ENCODE results near the gene TBL1XR1. TPM values are rescaled to one million over a fixed set of nuclear protein-coding genes. Genes with fewer than 3 reads are reported as not detected.

TBL1XR1 gene
- total RNA-seq, 1 experiment from 2014 or later = 192 TPM

DNA sequence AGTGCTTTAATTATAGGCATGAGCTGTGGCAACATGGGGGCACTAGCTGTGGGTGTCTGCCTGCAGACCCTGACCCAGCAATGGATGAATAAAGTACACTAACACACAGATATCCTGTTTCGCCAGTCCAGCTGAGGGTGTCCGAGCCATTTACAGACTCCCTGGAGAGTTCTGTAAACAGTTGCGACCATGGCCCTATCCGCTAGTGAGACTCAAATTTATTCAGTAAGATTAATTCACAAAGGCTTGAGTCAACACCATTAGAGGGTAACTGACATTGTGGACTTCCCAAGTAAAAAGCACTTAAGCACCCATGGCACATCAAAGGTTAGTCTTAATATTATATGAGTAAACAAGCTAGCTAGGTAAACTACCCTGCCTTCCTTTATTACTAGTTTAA, 161.6 kb downstream of the TBL1XR1 start:
- intact Hi-C loops (cut with micrococcal nuclease; ENCODE audit: unreplicated experiment) (loop anchor here (10.0 kb wide), 1 partner anchor 521 kb away; no protein-coding TSS in a partner anchor), in situ Hi-C loops (cut with HindIII; ENCODE audit: low pct_unique_long_range_greater_than_20kb, low sequenced_read_pairs) (no loop called here)
- DNase-seq (ENCODE audit: low read depth, low spot score) (no peak), ATAC-seq (no peak)
- H3K9me3 ChIP-seq (ENCODE audit: control insufficient read depth, insufficient read depth, low read depth, low read length) = no peaks in the 10 kb centered on the region
- ChIA-PET POLR2A (interaction anchor here (0.6 kb wide), 1 partner anchor 104 kb away, joined by 4 read pairs; no protein-coding TSS in a partner anchor), CTCF (no interaction called here)
- H3K27ac ChIP-seq (ENCODE audit: low read length) = no peak overlapping the region
- TF ChIP-seq CTCF (IDR thresholded peaks at IDR 0.05) (no peak), TCF7L2 (IDR thresholded peaks at IDR 0.05; ENCODE audit: low read depth, low read length) (no peak), REST (IDR thresholded peaks at IDR 0.05; ENCODE audit: insufficient read depth in 1 of 2, low read depth in 2 of 2, low read length in 1 of 2) (no peak), SIN3A (IDR thresholded peaks at IDR 0.05; ENCODE audit: borderline replicate concordance, insufficient read depth, low read depth, low read length) (no peak), POLR2AphosphoS5 (IDR thresholded peaks at IDR 0.05; ENCODE audit: low read depth, low read length) (no peak)
- no peak overlapping the region for H3K4me3 ChIP-seq (ENCODE audit: low read depth in 2 of 2, low read length in 2 of 2)
- no peaks in the 10 kb centered on the region for H3K27me3 ChIP-seq (ENCODE audit: control insufficient read depth, insufficient read depth, low read length)
- BruUV-seq (replicated peaks) = no TSS peak
- H3K4me1 ChIP-seq (ENCODE audit: control insufficient read depth, insufficient read depth, low read length) = no peaks in the 10 kb centered on the region
- peaks cover 26% of the 10 kb centered on the region for H3K36me3 ChIP-seq (ENCODE audit: control insufficient read depth, insufficient read depth, low read length)

- ChIA-PET CTCF (interaction anchor here (1.2 kb wide), 1 partner anchor 16 kb away, joined by 4 read pairs; no protein-coding TSS in a partner anchor), POLR2A (interaction anchor here (0.6 kb wide), 1 partner anchor 104 kb away, joined by 4 read pairs; no protein-coding TSS in a partner anchor)
- no TSS peak for BruUV-seq (replicated peaks)
- H3K27ac ChIP-seq (ENCODE audit: low read length) = no peak overlapping the region
- ATAC-seq = no peak
- H3K4me1 ChIP-seq (ENCODE audit: control insufficient read depth, insufficient read depth, low read length) = no peaks in the 10 kb centered on the region
- H3K9me3 ChIP-seq (ENCODE audit: control insufficient read depth, insufficient read depth, low read depth, low read length) = no peaks in the 10 kb centered on the region
- intact Hi-C loops (cut with micrococcal nuclease; ENCODE audit: unreplicated experiment) = loop anchor here (10.0 kb wide), 1 partner anchor 520 kb away; no protein-coding TSS in a partner anchor
- in situ Hi-C loops (cut with HindIII; ENCODE audit: low pct_unique_long_range_greater_than_20kb, low sequenced_read_pairs) = no loop called here
- H3K4me3 ChIP-seq (ENCODE audit: low read depth in 2 of 2, low read length in 2 of 2) = no peak overlapping the region
- H3K27me3 ChIP-seq (ENCODE audit: control insufficient read depth, insufficient read depth, low read length) = no peaks in the 10 kb centered on the region
- DNase-seq (ENCODE audit: low read depth, low spot score) = no peak
- no peak for TF ChIP-seq CTCF (IDR thresholded peaks at IDR 0.05)
- peaks cover 28% of the 10 kb centered on the region for H3K36me3 ChIP-seq (ENCODE audit: control insufficient read depth, insufficient read depth, low read length)
These were observed 162.3 kb downstream of the TBL1XR1 start for GRCh38 chr3:177034832-177035475.

Data from Panc1 (cell line).